Breast epithelium (tissue), 3 donors: ENCODE data around the gene A2ML1.

Experiments used
- CTCF ChIP-seq, 3 donors: fragments of 450-650 bp; IDR thresholded peaks; one replicate each; pipeline ENCODE4 v1.5.1; 2016 to 2017; ENCODE audit warnings: antibody characterized with exemption in 3 of 3, mild to moderate bottlenecking in 3 of 3, moderate library complexity in 3 of 3
- POLR2A ChIP-seq: fragments of 450-650 bp; IDR thresholded peaks from one replicate; pipeline ENCODE4 v1.6.1; 2016; ENCODE audit warnings: antibody characterized with exemption, mild to moderate bottlenecking, moderate library complexity
- POLR2AphosphoS5 ChIP-seq, 3 donors: sonication (generic); formaldehyde crosslinking; IDR thresholded peaks; one replicate each; pipeline ENCODE4 v1.6.1; 2017; ENCODE audit warnings: antibody characterized with exemption in 3 of 3

GRCh38 chr12:8909752-8910151 lies 87.3 kb downstream of the A2ML1 start:
- TF ChIP-seq CTCF (IDR thresholded peaks at IDR 0.05) (no peak), POLR2A (no peak), POLR2AphosphoS5 (IDR thresholded peaks at IDR 0.05) (no peak)
